ENCODE measurements around the gene PRDM16.

Gene PRDM16

GRCh38 chr1:3475839-3476573 is 407.0 kb downstream of the PRDM16 start:
- peaks cover 5% of the 10 kb centered on the region for H3K36me3 ChIP-seq (ENCODE audit: control insufficient read depth, insufficient read depth, low read length)
- H3K9ac ChIP-seq (ENCODE audit: low read length): no peak overlapping the region
- H3K9me3 ChIP-seq (ENCODE audit: control insufficient read depth, low read length): no peaks in the 10 kb centered on the region
- H3K27me3 ChIP-seq (ENCODE audit: control insufficient read depth, insufficient read depth, low read length): no peaks in the 10 kb centered on the region
- H3K4me3 ChIP-seq (ENCODE audit: low read length): no peak overlapping the region
- H3K4me1 ChIP-seq (ENCODE audit: control insufficient read depth, insufficient read depth, low read length): peaks cover 13% of the 10 kb centered on the region

DNA sequence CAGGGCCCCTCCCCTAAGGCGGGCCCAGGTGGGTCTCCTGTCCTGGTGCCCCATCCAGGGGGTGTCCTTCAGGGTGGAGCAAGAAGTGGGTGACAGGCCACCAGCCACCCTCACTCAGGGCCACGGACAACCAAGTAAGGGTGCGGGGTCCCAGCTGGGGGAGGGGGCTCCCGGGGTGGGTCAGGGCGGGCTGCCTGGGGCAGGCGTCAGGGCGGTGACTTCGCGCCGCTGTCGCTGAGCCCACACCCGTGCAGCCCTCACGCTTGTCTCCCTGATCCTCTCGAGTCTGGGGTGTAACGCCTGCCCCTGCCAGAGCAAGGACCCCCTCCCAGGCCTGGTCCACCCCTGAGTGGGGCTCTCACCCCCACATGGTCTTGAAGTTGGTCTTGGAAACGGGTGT is 407.7 kb downstream of the PRDM16 start:
- H3K4me3 ChIP-seq (ENCODE audit: low read length): no peak overlapping the region
- H3K9me3 ChIP-seq (ENCODE audit: control insufficient read depth, low read length): no peaks in the 10 kb centered on the region
- H3K27me3 ChIP-seq (ENCODE audit: control insufficient read depth, insufficient read depth, low read length): no peaks in the 10 kb centered on the region
- peaks cover 5% of the 10 kb centered on the region for H3K36me3 ChIP-seq (ENCODE audit: control insufficient read depth, insufficient read depth, low read length)
- H3K9ac ChIP-seq (ENCODE audit: low read length): no peak overlapping the region
- peaks cover 12% of the 10 kb centered on the region for H3K4me1 ChIP-seq (ENCODE audit: control insufficient read depth, insufficient read depth, low read length)

GRCh38 chr1:3477241-3477995 is 408.4 kb downstream of the PRDM16 start:
- Histone ChIP-seq H3K9ac (ENCODE audit: low read length) (no peak overlapping the region), H3K36me3 (ENCODE audit: control insufficient read depth, insufficient read depth, low read length) (peaks cover 5% of the 10 kb centered on the region), H3K9me3 (ENCODE audit: control insufficient read depth, low read length) (no peaks in the 10 kb centered on the region), H3K4me3 (ENCODE audit: low read length) (no peak overlapping the region), H3K4me1 (ENCODE audit: control insufficient read depth, insufficient read depth, low read length) (peaks cover 17% of the 10 kb centered on the region), H3K27me3 (ENCODE audit: control insufficient read depth, insufficient read depth, low read length) (no peaks in the 10 kb centered on the region)

- Histone ChIP-seq H3K4me1 (ENCODE audit: control insufficient read depth, insufficient read depth, low read length) (peaks cover 25% of the 10 kb centered on the region), H3K9me3 (ENCODE audit: control insufficient read depth, low read length) (no peaks in the 10 kb centered on the region), H3K27me3 (ENCODE audit: control insufficient read depth, insufficient read depth, low read length) (no peaks in the 10 kb centered on the region), H3K4me3 (ENCODE audit: low read length) (no peak overlapping the region), H3K9ac (ENCODE audit: low read length) (no peak overlapping the region), H3K36me3 (ENCODE audit: control insufficient read depth, insufficient read depth, low read length) (peaks cover 5% of the 10 kb centered on the region)
Observed at GRCh38 chr1:3478187-3478586, 409.2 kb downstream of the PRDM16 start.

DNA sequence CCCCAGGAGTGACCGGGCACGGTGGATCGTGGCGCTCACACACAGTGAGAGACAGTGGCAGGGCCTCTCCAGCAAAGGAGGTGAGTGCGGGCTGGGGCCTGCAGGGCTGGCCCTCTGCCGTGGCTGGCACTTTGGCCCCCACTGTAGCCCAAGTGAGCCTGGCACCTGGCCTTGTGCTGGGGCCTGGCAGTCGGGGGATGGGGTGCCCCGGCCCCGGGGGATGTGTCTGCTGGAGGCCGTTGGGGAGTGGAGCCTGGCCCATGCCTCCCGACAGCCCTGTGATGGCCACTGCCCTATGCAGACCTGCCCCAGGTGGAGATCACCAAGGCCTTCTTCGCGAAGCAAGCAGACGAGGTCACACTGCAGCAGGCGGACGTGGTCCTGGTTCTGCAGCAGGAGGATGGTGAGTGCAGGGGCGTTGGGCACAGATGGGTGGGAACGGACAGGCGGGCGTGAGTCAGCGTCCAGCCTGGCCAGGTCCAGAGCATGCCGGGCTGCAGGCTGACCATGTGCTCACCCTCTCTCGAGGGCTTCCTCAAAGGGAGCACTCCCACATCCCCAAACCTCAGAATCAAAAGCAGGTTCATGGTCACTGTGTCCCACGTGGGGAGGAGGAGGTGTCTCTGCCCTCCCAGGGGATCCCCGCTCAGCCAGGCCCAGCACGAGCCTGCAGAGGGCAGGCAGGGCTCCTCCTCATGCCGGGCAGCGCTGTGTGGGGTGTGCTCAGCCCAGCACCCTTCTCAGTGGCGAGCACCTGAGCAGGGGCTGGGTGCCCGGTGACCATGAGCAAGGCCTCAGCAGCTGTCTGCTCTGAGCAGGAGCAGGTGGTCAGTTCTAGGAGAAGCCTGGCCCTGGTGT is 410.7 kb downstream of the PRDM16 start:
- Histone ChIP-seq H3K9ac (ENCODE audit: low read length) (no peak overlapping the region), H3K4me1 (ENCODE audit: control insufficient read depth, insufficient read depth, low read length) (peaks cover 36% of the 10 kb centered on the region), H3K27me3 (ENCODE audit: control insufficient read depth, insufficient read depth, low read length) (no peaks in the 10 kb centered on the region), H3K4me3 (ENCODE audit: low read length) (no peak overlapping the region), H3K36me3 (ENCODE audit: control insufficient read depth, insufficient read depth, low read length) (no peaks in the 10 kb centered on the region), H3K9me3 (ENCODE audit: control insufficient read depth, low read length) (no peaks in the 10 kb centered on the region)

- Histone ChIP-seq H3K27me3 (ENCODE audit: control insufficient read depth, insufficient read depth, low read length) (no peaks in the 10 kb centered on the region), H3K4me3 (ENCODE audit: low read length) (no peak overlapping the region), H3K4me1 (ENCODE audit: control insufficient read depth, insufficient read depth, low read length) (peaks cover 36% of the 10 kb centered on the region)
Observed at GRCh38 chr1:3480369-3480719, 411.3 kb downstream of the PRDM16 start.

DNA sequence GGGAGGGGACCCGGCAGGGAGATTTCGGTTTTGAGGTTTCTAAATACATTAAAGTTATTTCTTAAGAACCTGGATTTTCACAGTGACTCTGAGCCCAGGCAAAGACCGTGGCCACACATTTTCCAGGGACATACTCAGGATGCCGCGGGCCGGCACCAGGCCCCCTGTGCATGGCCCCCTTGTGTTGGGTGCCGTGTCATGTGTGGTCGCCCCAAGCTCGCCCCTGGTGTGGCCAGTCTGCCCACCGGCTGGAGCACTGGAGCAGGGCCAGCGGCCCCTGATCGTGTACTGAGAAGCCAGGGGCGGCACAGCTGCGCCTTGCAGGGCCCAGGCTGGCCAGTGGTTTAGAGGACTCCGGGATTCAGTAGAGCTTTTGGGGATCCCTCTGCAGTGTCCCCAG is 412.0 kb downstream of the PRDM16 start:
- Histone ChIP-seq H3K4me1 (ENCODE audit: control insufficient read depth, insufficient read depth, low read length) (peaks cover 36% of the 10 kb centered on the region), H3K4me3 (ENCODE audit: low read length) (no peak overlapping the region), H3K27me3 (ENCODE audit: control insufficient read depth, insufficient read depth, low read length) (no peaks in the 10 kb centered on the region), H3K9ac (ENCODE audit: low read length) (no peak overlapping the region), H3K9me3 (ENCODE audit: control insufficient read depth, low read length) (no peaks in the 10 kb centered on the region), H3K36me3 (ENCODE audit: control insufficient read depth, insufficient read depth, low read length) (no peaks in the 10 kb centered on the region)

More at GRCh38 chr1:3480369-3480719, 411.3 kb downstream of the PRDM16 start:
- Histone ChIP-seq H3K9me3 (ENCODE audit: control insufficient read depth, low read length) (no peaks in the 10 kb centered on the region), H3K36me3 (ENCODE audit: control insufficient read depth, insufficient read depth, low read length) (no peaks in the 10 kb centered on the region), H3K9ac (ENCODE audit: low read length) (no peak overlapping the region)

DNA sequence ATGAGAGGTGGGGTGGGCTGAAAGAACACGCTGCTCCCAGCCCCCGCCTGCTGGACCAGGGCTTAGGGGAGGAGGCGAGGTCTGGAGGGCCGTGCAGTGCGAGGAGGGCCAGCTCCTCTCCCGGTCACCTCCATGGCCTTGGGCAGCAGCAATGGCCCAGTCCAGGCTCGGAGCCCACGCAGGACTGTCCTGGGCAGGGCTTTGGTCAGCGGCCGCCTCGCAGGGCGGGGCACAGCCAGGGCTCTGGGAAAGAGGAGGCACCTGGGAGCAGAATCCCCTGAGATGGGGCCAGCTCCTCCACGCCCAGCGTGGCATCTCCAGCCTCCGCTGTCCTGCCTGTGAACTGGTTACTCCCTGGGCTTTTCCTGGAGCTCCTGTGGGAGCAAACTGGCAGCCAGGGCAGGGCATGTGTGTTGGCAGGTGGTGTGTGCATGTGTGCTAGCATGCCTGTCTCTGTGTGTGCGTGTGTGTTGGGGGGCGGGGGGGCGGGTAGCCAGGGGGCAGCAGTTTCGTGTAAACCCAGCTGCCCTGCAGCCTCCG is 412.9 kb downstream of the PRDM16 start:
- no peak overlapping the region for H3K9ac ChIP-seq (ENCODE audit: low read length)
- H3K36me3 ChIP-seq (ENCODE audit: control insufficient read depth, insufficient read depth, low read length): no peaks in the 10 kb centered on the region
- H3K4me3 ChIP-seq (ENCODE audit: low read length): no peak overlapping the region
- peaks cover 36% of the 10 kb centered on the region for H3K4me1 ChIP-seq (ENCODE audit: control insufficient read depth, insufficient read depth, low read length)
- no peaks in the 10 kb centered on the region for H3K9me3 ChIP-seq (ENCODE audit: control insufficient read depth, low read length)
- no peaks in the 10 kb centered on the region for H3K27me3 ChIP-seq (ENCODE audit: control insufficient read depth, insufficient read depth, low read length)

- no peaks in the 10 kb centered on the region for H3K9me3 ChIP-seq (ENCODE audit: control insufficient read depth, low read length)
- H3K36me3 ChIP-seq (ENCODE audit: control insufficient read depth, insufficient read depth, low read length): no peaks in the 10 kb centered on the region
- H3K9ac ChIP-seq (ENCODE audit: low read length): no peak overlapping the region
- H3K4me1 ChIP-seq (ENCODE audit: control insufficient read depth, insufficient read depth, low read length): peaks cover 36% of the 10 kb centered on the region
- no peak overlapping the region for H3K4me3 ChIP-seq (ENCODE audit: low read length)
- H3K27me3 ChIP-seq (ENCODE audit: control insufficient read depth, insufficient read depth, low read length): no peaks in the 10 kb centered on the region
Observed at GRCh38 chr1:3482378-3482849, 413.4 kb downstream of the PRDM16 start.

DNA sequence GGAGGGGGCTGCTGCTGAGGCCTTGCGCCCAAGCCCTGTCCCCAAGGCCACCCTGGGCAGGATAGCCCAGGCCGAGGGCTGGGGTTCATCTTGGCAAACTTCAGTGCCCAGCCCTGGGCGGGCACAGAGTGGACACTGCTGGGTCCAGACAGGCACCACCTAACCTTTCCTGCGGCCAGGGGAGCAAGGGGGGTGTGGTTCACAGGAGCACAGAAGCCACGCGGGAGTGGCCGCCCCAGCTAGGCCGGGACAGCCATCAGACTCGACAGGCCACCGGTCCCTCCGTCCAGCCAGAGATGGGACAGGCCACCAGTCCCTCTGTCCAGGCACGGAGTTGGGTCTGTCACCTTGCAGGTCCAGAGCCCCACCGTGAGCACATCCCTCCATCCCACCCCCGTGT is 414.4 kb downstream of the PRDM16 start:
- Histone ChIP-seq H3K27me3 (ENCODE audit: control insufficient read depth, insufficient read depth, low read length) (no peaks in the 10 kb centered on the region), H3K36me3 (ENCODE audit: control insufficient read depth, insufficient read depth, low read length) (no peaks in the 10 kb centered on the region)

DNA sequence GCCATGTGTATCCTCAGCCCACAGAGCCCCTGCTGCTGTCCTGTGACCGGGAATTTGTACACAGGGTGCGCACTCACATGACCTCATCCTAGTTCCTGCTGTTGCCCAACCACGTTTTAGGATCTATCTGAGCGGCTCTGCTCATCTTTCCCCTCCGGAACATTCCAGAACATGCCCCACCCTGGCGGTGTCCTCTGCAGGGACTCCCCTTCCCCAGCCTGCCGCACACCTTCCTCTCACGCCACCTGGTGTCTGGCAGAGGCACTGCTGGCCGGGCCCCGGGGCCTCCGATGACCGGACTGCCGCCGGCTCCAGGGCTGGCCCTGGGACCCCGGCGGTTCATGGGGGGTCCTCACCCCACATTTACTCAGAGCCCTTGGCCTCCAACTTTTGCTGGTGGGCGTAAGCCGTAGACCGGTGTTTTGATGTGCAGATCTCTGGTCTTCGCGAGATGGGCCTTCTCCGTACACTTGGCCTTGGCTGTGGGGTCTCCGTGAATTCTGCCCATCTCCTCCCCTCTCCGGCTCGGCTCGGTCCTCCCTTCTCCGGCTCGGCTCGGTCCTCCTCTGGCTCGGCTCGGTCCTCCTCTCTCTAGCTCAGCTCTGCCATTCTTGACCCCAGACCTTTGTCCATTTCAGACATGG is 414.9 kb downstream of the PRDM16 start:
- Histone ChIP-seq H3K36me3 (ENCODE audit: control insufficient read depth, insufficient read depth, low read length) (no peaks in the 10 kb centered on the region), H3K9me3 (ENCODE audit: control insufficient read depth, low read length) (no peaks in the 10 kb centered on the region), H3K4me3 (ENCODE audit: low read length) (no peak overlapping the region), H3K9ac (ENCODE audit: low read length) (no peak overlapping the region), H3K4me1 (ENCODE audit: control insufficient read depth, insufficient read depth, low read length) (peaks cover 36% of the 10 kb centered on the region), H3K27me3 (ENCODE audit: control insufficient read depth, insufficient read depth, low read length) (no peaks in the 10 kb centered on the region)

More for the DNA sequence above, 414.4 kb downstream of the PRDM16 start:
- Histone ChIP-seq H3K4me1 (ENCODE audit: control insufficient read depth, insufficient read depth, low read length) (peaks cover 36% of the 10 kb centered on the region), H3K9me3 (ENCODE audit: control insufficient read depth, low read length) (no peaks in the 10 kb centered on the region), H3K9ac (ENCODE audit: low read length) (no peak overlapping the region), H3K4me3 (ENCODE audit: low read length) (no peak overlapping the region)
